Measurements from ENCODE around the gene KCNJ18. TPM values are rescaled to one million over a fixed set of nuclear protein-coding genes. Genes with fewer than 3 reads are reported as not detected.

The KCNJ18 gene
- total RNA-seq, 1 experiment from 2014 or later = not detected

DNA sequence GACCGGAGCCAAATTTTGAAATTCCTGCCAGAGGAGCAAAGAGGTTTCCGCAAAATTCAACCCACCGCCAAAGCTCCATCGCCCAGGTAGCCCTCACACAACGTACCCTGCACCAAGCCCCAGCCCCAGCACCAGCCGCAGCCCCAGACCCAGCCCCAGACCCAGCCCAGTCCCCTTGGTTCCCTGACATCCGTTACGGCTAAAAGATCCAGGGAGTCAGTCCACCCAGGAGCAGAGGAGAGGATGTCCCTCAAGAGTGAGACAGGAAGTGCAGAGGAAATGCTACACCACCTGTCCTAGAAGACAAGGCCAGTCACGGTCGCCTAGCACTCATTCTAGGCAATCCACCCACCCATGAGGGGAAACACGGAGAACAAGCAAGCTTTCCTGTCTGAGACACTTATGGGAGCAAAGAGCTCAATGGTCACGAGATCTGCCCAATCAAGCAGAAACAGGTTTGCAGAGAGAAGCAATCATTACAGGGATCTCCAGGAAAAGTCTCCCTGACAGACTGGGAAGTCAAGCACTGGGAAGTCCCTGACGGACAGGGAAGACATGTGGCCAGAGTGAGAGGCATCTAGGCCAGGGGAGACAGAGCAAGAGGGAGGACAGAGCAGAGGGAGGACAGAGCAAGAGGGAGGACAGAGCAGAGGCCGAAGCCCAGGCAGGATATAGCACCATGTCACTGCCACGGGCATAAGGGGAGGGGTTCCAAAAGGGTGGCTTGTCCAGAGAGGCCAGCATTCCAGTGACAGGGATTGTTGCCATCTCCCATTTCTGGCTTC, 15.0 kb upstream of the KCNJ18 start:
- H3K27me3 ChIP-seq (ENCODE audit: insufficient read depth, low read length) = no peaks in the 10 kb centered on the region
- no peak overlapping the region for H2BK12ac ChIP-seq (ENCODE audit: insufficient read length, low read depth, low read length)
- H3K36me3 Mint-ChIP-seq (ENCODE audit: insufficient read depth in 1 of 3, low read depth in 3 of 3) = peaks cover 40 to 62% (median 49%) of the 10 kb centered on the region in 3 experiments
- no peak overlapping the region for H2BK15ac ChIP-seq (ENCODE audit: low read depth, low read length)
- no peaks in the 10 kb centered on the region for H3K79me2 ChIP-seq (ENCODE audit: insufficient read depth, low read length)
- H2AFZ ChIP-seq (ENCODE audit: low read length) = no peak overlapping the region
- H3K56ac ChIP-seq (ENCODE audit: insufficient read length, low read depth, low read length) = no peak overlapping the region
- H3K27me3 Mint-ChIP-seq (ENCODE audit: low read depth) = peaks cover 13% of the 10 kb centered on the region
- no CpG with 5 or more reads among the region's 15 CpGs for WGBS (ENCODE audit: extremely low coverage, insufficient read length, low lambda C conversion rate)
- H3K4me2 ChIP-seq (ENCODE audit: insufficient read depth, insufficient read length, low read length) = no peak overlapping the region
- H3K4ac ChIP-seq (ENCODE audit: low read depth, low read length) = no peak overlapping the region
- H3K9me3 ChIP-seq (ENCODE audit: control insufficient read depth, low read depth, low read length) = peaks cover 72% of the 10 kb centered on the region
- no peak overlapping the region for H4K91ac ChIP-seq (ENCODE audit: insufficient read length, low read depth, low read length)
- no peak overlapping the region for H3T11ph ChIP-seq (ENCODE audit: low read length)
- TF ChIP-seq, protein P1, sequence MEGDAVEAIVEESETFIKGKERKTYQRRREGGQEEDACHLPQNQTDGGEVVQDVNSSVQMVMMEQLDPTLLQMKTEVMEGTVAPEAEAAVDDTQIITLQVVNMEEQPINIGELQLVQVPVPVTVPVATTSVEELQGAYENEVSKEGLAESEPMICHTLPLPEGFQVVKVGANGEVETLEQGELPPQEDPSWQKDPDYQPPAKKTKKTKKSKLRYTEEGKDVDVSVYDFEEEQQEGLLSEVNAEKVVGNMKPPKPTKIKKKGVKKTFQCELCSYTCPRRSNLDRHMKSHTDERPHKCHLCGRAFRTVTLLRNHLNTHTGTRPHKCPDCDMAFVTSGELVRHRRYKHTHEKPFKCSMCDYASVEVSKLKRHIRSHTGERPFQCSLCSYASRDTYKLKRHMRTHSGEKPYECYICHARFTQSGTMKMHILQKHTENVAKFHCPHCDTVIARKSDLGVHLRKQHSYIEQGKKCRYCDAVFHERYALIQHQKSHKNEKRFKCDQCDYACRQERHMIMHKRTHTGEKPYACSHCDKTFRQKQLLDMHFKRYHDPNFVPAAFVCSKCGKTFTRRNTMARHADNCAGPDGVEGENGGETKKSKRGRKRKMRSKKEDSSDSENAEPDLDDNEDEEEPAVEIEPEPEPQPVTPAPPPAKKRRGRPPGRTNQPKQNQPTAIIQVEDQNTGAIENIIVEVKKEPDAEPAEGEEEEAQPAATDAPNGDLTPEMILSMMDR (conservative IDR thresholded peaks at IDR 0.05) = no peak
- H3K9me3 Mint-ChIP-seq = peaks cover 89 to 93% of the 10 kb centered on the region in 2 experiments
- no peak overlapping the region for H3K4me3 Mint-ChIP-seq
- no peak overlapping the region for H3K27ac Mint-ChIP-seq
- no peaks in the 10 kb centered on the region for H3K4me1 Mint-ChIP-seq
- H4K20me1 ChIP-seq (ENCODE audit: control insufficient read depth, insufficient read depth, insufficient read length) = no peaks in the 10 kb centered on the region
- H3K27ac ChIP-seq (ENCODE audit: insufficient read length, low read depth, low read length) = no peak overlapping the region
- H3K14ac ChIP-seq (ENCODE audit: insufficient read depth, low read length) = no peak overlapping the region
- H3K23me2 ChIP-seq (ENCODE audit: insufficient read length, low read depth, low read length, poor library complexity, severe bottlenecking) = no peaks in the 10 kb centered on the region
- no peak overlapping the region for H4K5ac ChIP-seq (ENCODE audit: insufficient read length, low read depth, low read length)
- no peak overlapping the region for H3K18ac ChIP-seq (ENCODE audit: insufficient read length, low read depth, low read length)
- H2BK5ac ChIP-seq (ENCODE audit: insufficient read length, low read length) = no peak overlapping the region
- H3K79me1 ChIP-seq (ENCODE audit: insufficient read depth, low read depth, low read length, poor library complexity, severe bottlenecking) = no peaks in the 10 kb centered on the region
- no peak for DNase-seq
- H2AK5ac ChIP-seq (ENCODE audit: insufficient read length, low read length) = no peak overlapping the region
- no peak overlapping the region for H3K23ac ChIP-seq (ENCODE audit: insufficient read length, low read depth, low read length)
- no peak overlapping the region for H2BK20ac ChIP-seq (ENCODE audit: low read depth, low read length, poor library complexity, severe bottlenecking)
- no peak overlapping the region for H3K9ac ChIP-seq (ENCODE audit: extremely low read depth, insufficient read length, low read length)
- H3K4me1 ChIP-seq (ENCODE audit: insufficient read depth, low read length) = no peaks in the 10 kb centered on the region
- no peak overlapping the region for H4K8ac ChIP-seq (replicated peaks; ENCODE audit: insufficient read length, low read depth, low read length)
- H2BK120ac ChIP-seq (ENCODE audit: low read depth, low read length, poor library complexity, severe bottlenecking) = no peak overlapping the region
